Measurements from ENCODE around the gene RBMXL2. TPM values are rescaled to one million over a fixed set of nuclear protein-coding genes. Genes with fewer than 3 reads are reported as not detected.

RBMXL2 gene
- total RNA-seq, 4 donors from 2014 or later = 0.19 TPM; not detected in 3

DNA sequence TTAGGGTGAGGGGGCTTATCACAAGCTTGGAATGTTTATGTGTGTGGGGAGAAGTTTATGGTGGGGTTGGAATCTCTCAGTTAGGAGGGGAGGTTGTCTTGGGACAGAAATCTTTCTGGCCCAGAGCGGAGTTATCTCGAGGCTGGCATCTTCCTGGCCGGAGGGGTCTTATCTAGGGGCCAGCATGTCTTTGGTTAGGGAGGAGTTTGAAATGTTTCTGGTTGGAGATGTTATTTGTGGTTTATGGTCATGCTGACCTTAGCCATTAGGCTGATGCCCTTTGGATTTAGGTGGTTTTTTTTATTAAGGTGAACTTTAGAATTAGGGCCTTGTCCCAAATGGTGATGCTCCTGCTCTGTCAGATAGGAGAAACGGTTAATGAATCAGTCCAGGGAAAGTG is 7.9 kb upstream of the RBMXL2 start:
- no peak for TF ChIP-seq POLR2A (IDR thresholded peaks at IDR 0.05)
- TF ChIP-seq, protein P1, sequence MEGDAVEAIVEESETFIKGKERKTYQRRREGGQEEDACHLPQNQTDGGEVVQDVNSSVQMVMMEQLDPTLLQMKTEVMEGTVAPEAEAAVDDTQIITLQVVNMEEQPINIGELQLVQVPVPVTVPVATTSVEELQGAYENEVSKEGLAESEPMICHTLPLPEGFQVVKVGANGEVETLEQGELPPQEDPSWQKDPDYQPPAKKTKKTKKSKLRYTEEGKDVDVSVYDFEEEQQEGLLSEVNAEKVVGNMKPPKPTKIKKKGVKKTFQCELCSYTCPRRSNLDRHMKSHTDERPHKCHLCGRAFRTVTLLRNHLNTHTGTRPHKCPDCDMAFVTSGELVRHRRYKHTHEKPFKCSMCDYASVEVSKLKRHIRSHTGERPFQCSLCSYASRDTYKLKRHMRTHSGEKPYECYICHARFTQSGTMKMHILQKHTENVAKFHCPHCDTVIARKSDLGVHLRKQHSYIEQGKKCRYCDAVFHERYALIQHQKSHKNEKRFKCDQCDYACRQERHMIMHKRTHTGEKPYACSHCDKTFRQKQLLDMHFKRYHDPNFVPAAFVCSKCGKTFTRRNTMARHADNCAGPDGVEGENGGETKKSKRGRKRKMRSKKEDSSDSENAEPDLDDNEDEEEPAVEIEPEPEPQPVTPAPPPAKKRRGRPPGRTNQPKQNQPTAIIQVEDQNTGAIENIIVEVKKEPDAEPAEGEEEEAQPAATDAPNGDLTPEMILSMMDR (IDR thresholded peaks at IDR 0.05) = no peak
- no peak for DNase-seq
- H3K27ac ChIP-seq = no peak overlapping the region
- intact Hi-C loops (cut with DNase I) = no loop called here
- H3K4me1 ChIP-seq = no peaks in the 10 kb centered on the region
- no peaks in the 10 kb centered on the region for H3K9me3 ChIP-seq
- H3K27me3 ChIP-seq = no peaks in the 10 kb centered on the region
- no peaks in the 10 kb centered on the region for H3K36me3 ChIP-seq
- no peak overlapping the region for H3K4me3 ChIP-seq
- WGBS, 2 donors = 73 to 78% methylated on average over 4 of the region's 4 CpGs

DNA sequence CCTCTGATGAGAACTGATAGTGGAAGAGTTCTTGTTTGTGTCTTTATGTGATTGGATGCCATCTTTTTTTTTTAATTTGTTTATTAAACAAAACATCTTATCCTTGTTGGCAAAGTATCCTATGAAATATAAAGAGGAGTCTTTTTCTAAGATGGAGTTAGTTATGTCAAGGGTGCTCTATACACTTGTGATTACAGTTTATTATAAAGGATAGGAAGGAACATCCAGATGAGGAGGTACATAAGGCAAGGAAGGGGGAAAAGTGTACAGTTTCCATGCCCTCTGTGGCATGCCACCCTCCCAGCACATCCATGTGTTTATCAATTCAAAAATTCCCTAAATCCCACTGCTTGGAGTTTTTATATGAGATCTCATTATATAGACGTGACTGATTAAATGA is 7.4 kb upstream of the RBMXL2 start:
- 25 to 100% methylated on average over 1 of the region's 1 CpG for WGBS, 2 donors

DNA sequence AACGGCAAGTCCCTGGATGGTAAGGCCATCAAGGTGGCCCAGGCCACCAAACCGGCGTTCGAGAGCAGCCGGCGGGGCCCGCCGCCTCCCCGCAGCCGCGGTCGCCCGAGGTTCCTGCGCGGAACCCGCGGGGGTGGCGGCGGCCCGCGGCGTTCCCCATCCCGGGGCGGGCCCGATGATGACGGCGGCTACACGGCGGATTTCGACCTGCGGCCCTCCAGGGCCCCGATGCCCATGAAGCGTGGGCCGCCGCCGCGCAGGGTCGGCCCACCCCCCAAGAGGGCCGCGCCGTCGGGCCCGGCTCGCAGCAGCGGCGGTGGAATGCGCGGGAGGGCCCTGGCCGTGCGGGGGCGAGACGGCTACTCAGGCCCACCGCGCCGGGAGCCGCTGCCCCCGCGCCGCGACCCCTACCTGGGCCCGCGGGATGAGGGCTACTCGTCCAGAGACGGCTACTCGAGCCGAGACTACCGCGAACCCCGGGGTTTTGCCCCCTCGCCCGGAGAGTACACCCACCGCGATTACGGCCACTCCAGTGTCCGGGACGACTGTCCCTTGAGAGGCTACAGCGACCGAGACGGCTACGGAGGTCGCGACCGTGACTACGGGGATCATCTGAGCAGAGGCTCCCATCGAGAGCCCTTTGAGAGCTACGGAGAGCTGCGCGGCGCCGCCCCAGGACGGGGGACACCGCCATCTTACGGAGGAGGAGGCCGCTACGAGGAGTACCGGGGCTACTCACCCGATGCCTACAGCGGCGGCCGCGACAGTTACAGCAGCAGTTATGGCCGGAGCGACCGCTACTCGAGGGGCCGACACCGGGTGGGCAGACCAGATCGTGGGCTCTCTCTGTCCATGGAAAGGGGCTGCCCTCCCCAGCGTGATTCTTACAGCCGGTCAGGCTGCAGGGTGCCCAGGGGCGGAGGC is 792 bp downstream of the RBMXL2 start:
- intact Hi-C loops (cut with DNase I) = no loop called here

More for the DNA sequence above, 7.4 kb upstream of the RBMXL2 start:
- no peak for TF ChIP-seq POLR2A (IDR thresholded peaks at IDR 0.05)
- TF ChIP-seq, protein P1 (IDR thresholded peaks at IDR 0.05) = no peak
- Histone ChIP-seq H3K4me1 (no peaks in the 10 kb centered on the region), H3K9me3 (no peaks in the 10 kb centered on the region), H3K27me3 (no peaks in the 10 kb centered on the region), H3K4me3 (no peak overlapping the region), H3K36me3 (no peaks in the 10 kb centered on the region), H3K27ac (no peak overlapping the region)
- DNase-seq = no peak
- intact Hi-C loops (cut with DNase I) = no loop called here

DNA sequence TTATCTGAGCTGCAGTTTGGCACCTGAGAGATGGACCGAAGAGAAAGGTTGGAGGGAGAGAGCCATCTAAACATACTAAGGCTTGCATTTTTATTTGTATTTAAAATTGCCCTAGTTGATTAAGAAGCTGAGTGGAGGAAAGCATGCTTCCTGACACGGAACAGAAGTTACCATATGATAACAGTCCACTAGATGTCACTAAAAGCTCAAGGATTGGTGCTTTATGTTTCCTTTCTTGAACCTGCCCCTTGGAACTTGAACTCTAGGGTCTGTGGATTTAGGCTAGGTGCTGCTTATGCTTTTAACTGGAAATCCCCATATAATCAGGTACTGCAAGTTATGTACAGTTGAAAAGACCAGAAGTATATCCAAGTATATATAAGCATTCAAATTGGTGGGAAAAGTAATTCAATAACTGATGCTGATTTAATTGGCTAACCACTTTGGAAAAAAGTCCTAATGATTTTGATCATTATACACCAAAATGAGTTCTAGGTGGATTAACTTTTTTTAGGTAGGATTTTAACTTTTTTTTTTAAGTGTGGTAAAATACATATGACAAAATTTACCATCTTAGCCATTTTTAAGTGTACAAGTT is 9.5 kb downstream of the RBMXL2 start:
- intact Hi-C loops (cut with DNase I) = no loop called here
- Histone ChIP-seq H3K27ac (no peak overlapping the region), H3K4me3 (no peak overlapping the region), H3K9me3 (no peaks in the 10 kb centered on the region), H3K4me1 (no peaks in the 10 kb centered on the region), H3K27me3 (peaks cover 0 to 14% (median 0%) of the 10 kb centered on the region in 4 donors), H3K36me3 (no peaks in the 10 kb centered on the region)
- TF ChIP-seq POLR2A (IDR thresholded peaks at IDR 0.05) = no peak
- TF ChIP-seq, protein P1 (IDR thresholded peaks at IDR 0.05) = peak; percentile 38 to 67 (median 46)
- 4 to 5% methylated on average over 2 of the region's 2 CpGs for WGBS, 2 donors
- no peak for DNase-seq

More for the DNA sequence above, 792 bp downstream of the RBMXL2 start:
- Histone ChIP-seq H3K4me1 (no peaks in the 10 kb centered on the region), H3K27ac (no peak overlapping the region), H3K9me3 (no peaks in the 10 kb centered on the region), H3K27me3 (no peaks in the 10 kb centered on the region), H3K36me3 (no peaks in the 10 kb centered on the region), H3K4me3 (no peak overlapping the region)
- 89 to 93% methylated on average over 16 to 24 of the region's 111 CpGs for WGBS, 2 donors
- no peak for TF ChIP-seq POLR2A (IDR thresholded peaks at IDR 0.05)
- TF ChIP-seq, protein P1 (IDR thresholded peaks at IDR 0.05) = no peak
- DNase-seq = no peak

DNA sequence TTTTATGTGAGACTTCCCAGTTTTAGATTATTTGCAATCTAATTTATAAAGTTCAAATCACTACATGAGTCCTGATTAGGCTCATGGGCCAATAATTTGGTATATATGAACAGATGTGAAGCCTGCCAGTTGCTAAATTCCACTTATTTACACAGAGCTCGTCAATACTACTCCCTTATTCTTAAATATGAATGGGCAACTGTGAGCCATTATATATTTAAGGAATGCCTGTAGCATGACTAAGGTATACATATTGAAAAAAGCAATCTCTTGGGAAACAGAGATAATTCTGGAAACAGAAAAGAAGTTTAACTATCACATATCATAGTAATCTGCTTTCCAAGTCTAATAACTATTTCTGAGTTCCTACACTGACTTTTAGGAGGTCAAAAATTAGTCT is 27.0 kb downstream of the RBMXL2 start:
- Histone ChIP-seq H3K4me1 (no peaks in the 10 kb centered on the region), H3K9me3 (no peaks in the 10 kb centered on the region), H3K27ac (no peak overlapping the region), H3K36me3 (no peaks in the 10 kb centered on the region), H3K27me3 (no peaks in the 10 kb centered on the region), H3K4me3 (no peak overlapping the region)
- WGBS, 2 donors = 5 to 20% methylated on average over 1 of the region's 1 CpG
- no peak for DNase-seq
- TF ChIP-seq, protein P1 (IDR thresholded peaks at IDR 0.05) = no peak
- TF ChIP-seq POLR2A (IDR thresholded peaks at IDR 0.05) = no peak
- intact Hi-C loops (cut with DNase I) = no loop called here

All from esophagus squamous epithelium (tissue), 5 donors.